IMR-90 (cell line): ENCODE data around the gene CEBPZ. TPM values are rescaled to one million over a fixed set of nuclear protein-coding genes. Genes with fewer than 3 reads are reported as not detected.

Experiments used
- ATAC-seq: fragments of 200-7000 bp; cut with Tn5 transposase; 2 replicates; pipeline ENCODE4 v1.9.1; 2020; ENCODE audit warnings: low read depth, mild to moderate bottlenecking, moderate library complexity
- BruUV-seq: library from RNA; stranded (reverse); fragments of 400-500 nt; replicated peaks from 2 replicates; lab custom pipeline; 2021; lab: Mats Ljungman, UMichigan
- CTCF ChIA-PET: fragments of 300-600 bp; formaldehyde crosslinking; extraction: SDS; loops from one replicate; lab custom pipeline; 2021; ENCODE audit warnings: antibody characterized with exemption; lab: Yijun Ruan, JAX
- POLR2A ChIA-PET: fragments of 300-600 bp; sonication (Branson Sonifier 250); formaldehyde crosslinking; loops from one replicate; lab custom pipeline; 2022; ENCODE audit warnings: antibody characterized with exemption; ENCODE audit not compliant: unreplicated experiment; lab: Charles Lee
- DNase-seq: peaks from one replicate; pipeline ENCODE4 v3.0.0; 2013
- H2AFZ ChIP-seq: replicated peaks from 2 replicates; pipeline ENCODE3; 2013; ENCODE audit warnings: low read length, mild to moderate bottlenecking; ENCODE audit not compliant: poor library complexity
- H2AK5ac ChIP-seq: 2 replicates; pipeline ENCODE4 v1.6.1; 2013; ENCODE audit warnings: low read depth, low read length, inconsistent platforms
- H2AK9ac ChIP-seq: replicated peaks from 2 replicates; pipeline ENCODE3; 2013; ENCODE audit warnings: mild to moderate bottlenecking, low read depth, low read length, moderate library complexity; ENCODE audit not compliant: poor library complexity
- H2BK120ac ChIP-seq: 2 replicates; pipeline ENCODE4 v1.6.1; 2013; ENCODE audit warnings: low read depth, low read length, inconsistent platforms
- H2BK15ac ChIP-seq: 3 replicates; pipeline ENCODE4 v1.6.1; 2013; ENCODE audit warnings: low read depth, low read length, inconsistent platforms
- H2BK20ac ChIP-seq: 2 replicates; pipeline ENCODE4 v1.6.1; 2013; ENCODE audit warnings: low read depth, mild to moderate bottlenecking, inconsistent platforms, low read length, moderate library complexity
- H2BK5ac ChIP-seq: 2 replicates; pipeline ENCODE4 v1.6.1; 2013; ENCODE audit warnings: mild to moderate bottlenecking, low read depth, low read length, inconsistent platforms; ENCODE audit not compliant: poor library complexity, severe bottlenecking
- H3K14ac ChIP-seq: replicated peaks from 2 replicates; pipeline ENCODE4 v1.6.1; 2013; ENCODE audit warnings: low read depth, low read length, inconsistent platforms
- H3K18ac ChIP-seq: 2 replicates; pipeline ENCODE4 v1.6.1; 2013; ENCODE audit warnings: low read depth, low read length, control low read depth
- H3K23ac ChIP-seq: 2 replicates; pipeline ENCODE4 v1.6.1; 2013; ENCODE audit warnings: low read depth, low read length, inconsistent platforms
- H3K27ac ChIP-seq: 2 replicates; pipeline ENCODE4 v1.5.1; 2013; ENCODE audit warnings: mild to moderate bottlenecking, control low read depth, low read length; ENCODE audit not compliant: insufficient read depth
- H3K27me3 ChIP-seq: 2 replicates; pipeline ENCODE4 v1.6.1; 2013; ENCODE audit warnings: low read length; ENCODE audit not compliant: control insufficient read depth, insufficient read depth
- H3K36me3 ChIP-seq: 2 replicates; pipeline ENCODE4 v1.6.1; 2013; ENCODE audit warnings: low read length, mixed read lengths; ENCODE audit not compliant: control insufficient read depth, insufficient read depth
- H3K4ac ChIP-seq: 2 replicates; pipeline ENCODE4 v1.6.1; 2013; ENCODE audit warnings: low read depth, low read length, inconsistent platforms
- H3K4me1 ChIP-seq: 2 replicates; pipeline ENCODE4 v1.6.1; 2013; ENCODE audit warnings: low read length, mixed read lengths; ENCODE audit not compliant: control insufficient read depth, insufficient read depth
- H3K4me2 ChIP-seq: 2 replicates; pipeline ENCODE4 v1.6.1; 2013; ENCODE audit warnings: low read depth, mild to moderate bottlenecking, control low read depth, low read length, moderate library complexity
- H3K4me3 ChIP-seq: 2 replicates; pipeline ENCODE4 v1.5.1; 2013; ENCODE audit warnings: low read depth, mild to moderate bottlenecking, control low read depth, low read length, moderate library complexity; ENCODE audit not compliant: insufficient read depth
- H3K56ac ChIP-seq: 2 replicates; pipeline ENCODE4 v1.6.1; 2013; ENCODE audit warnings: low read length, inconsistent platforms; ENCODE audit not compliant: insufficient read depth; ENCODE audit errors: extremely low read depth
- H3K79me1 ChIP-seq, 2 experiments: 2 replicates each; pipeline ENCODE4 v1.6.1; 2013; ENCODE audit warnings: low read length in 2 of 2, inconsistent platforms in 1 of 2, low read depth in 1 of 2
- H3K9ac ChIP-seq: 2 replicates; pipeline ENCODE4 v1.6.1; 2013; ENCODE audit warnings: low read depth, low read length, control low read depth
- H3K9me1 ChIP-seq: 2 replicates; pipeline ENCODE4 v1.6.1; 2013; ENCODE audit warnings: low read length, inconsistent platforms; ENCODE audit not compliant: insufficient read depth
- H3K9me3 ChIP-seq: 2 replicates; pipeline ENCODE4 v1.6.1; 2013; ENCODE audit warnings: low read length; ENCODE audit not compliant: control insufficient read depth, insufficient read depth
- H4K20me1 ChIP-seq: 2 replicates; pipeline ENCODE4 v1.6.1; 2013; ENCODE audit warnings: low read length, inconsistent platforms; ENCODE audit not compliant: insufficient read depth
- H4K5ac ChIP-seq: 2 replicates; pipeline ENCODE4 v1.6.1; 2013; ENCODE audit warnings: mild to moderate bottlenecking, low read depth, low read length, control low read depth
- H4K8ac ChIP-seq, 2 experiments: 2 replicates each; pipeline ENCODE4 v1.6.1; 2013; ENCODE audit warnings: low read depth in 2 of 2, low read length in 2 of 2, control low read depth in 1 of 2, inconsistent platforms in 1 of 2
- H4K91ac ChIP-seq: 2 replicates; pipeline ENCODE4 v1.6.1; 2013; ENCODE audit warnings: low read depth, low read length, inconsistent platforms; ENCODE audit not compliant: insufficient read depth
- CTCF ChIP-seq: conservative IDR thresholded peaks from 2 replicates; pipeline ENCODE4 v1.5.1; 2012; ENCODE audit warnings: mild to moderate bottlenecking, low read depth, low read length, improper control_type of control experiment
- FOS ChIP-seq: fragments of 150-350 bp; IDR thresholded peaks from 2 replicates; pipeline ENCODE4 v1.6.1; 2016; ENCODE audit warnings: low read depth, low read length
- MAZ ChIP-seq: IDR thresholded peaks from 2 replicates; pipeline ENCODE4 v1.6.1; 2012; ENCODE audit warnings: low read depth, mild to moderate bottlenecking, low read length, improper control_type of control experiment, moderate library complexity, borderline replicate concordance
- NFE2L2 ChIP-seq: fragments of 150-350 bp; IDR thresholded peaks from 2 replicates; pipeline ENCODE4 v1.6.1; 2016; ENCODE audit warnings: low read depth, mild to moderate bottlenecking, low read length
- POLR2A ChIP-seq: IDR thresholded peaks from 2 replicates; pipeline ENCODE4 v1.6.1; 2012; ENCODE audit warnings: mild to moderate bottlenecking, low read depth, low read length
- RAD21 ChIP-seq: IDR thresholded peaks from 2 replicates; pipeline ENCODE4 v1.6.1; 2012; ENCODE audit warnings: low read length, improper control_type of control experiment
- RCOR1 ChIP-seq: IDR thresholded peaks from 2 replicates; pipeline ENCODE4 v1.6.1; 2012; ENCODE audit warnings: mild to moderate bottlenecking, low read length, improper control_type of control experiment; ENCODE audit not compliant: insufficient replicate concordance
- USF2 ChIP-seq: fragments of 150-350 bp; IDR thresholded peaks from 2 replicates; pipeline ENCODE4 v1.6.1; 2017; ENCODE audit warnings: mild to moderate bottlenecking, antibody characterized with exemption, low read length, low read depth
- WGBS, 2 experiments: methylation state at CpG; one replicate each; pipeline versions ENCODE4 v1.1.5 to v1.1.7; 2013; ENCODE audit warnings: missing lambda C conversion rate in 2 of 2; ENCODE audit not compliant: insufficient read length in 1 of 2; ENCODE audit errors: extremely low coverage in 2 of 2; 5-methylcytosine and 5-hydroxymethylcytosine counted together
- dilution Hi-C: fragments of 300-500 bp; cut with HindIII; formaldehyde crosslinking; loops from one replicate; pipeline ENCODE4 v1.14.3; 2018; ENCODE audit warnings: low sequenced_read_pairs; ENCODE audit not compliant: unreplicated experiment
- in situ Hi-C: fragments of 300-500 bp; cut with MboI; formaldehyde crosslinking; loops from 3 replicates; pipeline ENCODE4 v1.14.3; 2019; ENCODE audit warnings: low sequenced_read_pairs, inconsistent platforms, mixed read lengths
- intact Hi-C: fragments of 100-400 bp; cut with micrococcal nuclease; formaldehyde crosslinking; loops from 2 replicates; pipeline ENCODE4 v1.10.0; 2022
- polyA plus RNA-seq, 3 experiments: library from polyadenylated mRNA; depleted of rRNA; stranded (reverse); fragments of >200 nt; gene quantifications; 2 replicates each; pipeline ENCODE4 v1.2.3, GENCODE V29; 2012; ENCODE audit warnings: low replicate concordance in 1 of 3
- total RNA-seq: library from RNA; depleted of rRNA; stranded (reverse); fragments of >200 nt; gene quantifications from 2 replicates; pipeline ENCODE4 v1.2.3, GENCODE V29; 2012

CEBPZ gene
- total and polyA plus RNA-seq, 2 of the 4 experiments (the other 2 are of a cell fraction) = 9.4 to 33.3 TPM

GRCh38 chr2:37201208-37201607 is 30.2 kb downstream of the CEBPZ start:
- H3K9me3 ChIP-seq = peaks cover 3% of the 10 kb centered on the region
- DNase-seq (peak; percentile 55), ATAC-seq (no peak)
- no peak overlapping the region for H3K23ac ChIP-seq
- in situ Hi-C loops = no loop called here
- peaks cover 25 to 55% of the 10 kb centered on the region in 2 experiments for H3K79me1 ChIP-seq
- ChIA-PET CTCF (no interaction called here), POLR2A (no interaction called here)
- H4K20me1 ChIP-seq = peaks cover 11% of the 10 kb centered on the region; the same call in 1 of the 2 replicates
- no peak overlapping the region for H2AFZ ChIP-seq
- H3K14ac ChIP-seq = no peak overlapping the region
- no peak overlapping the region for H3K4me2 ChIP-seq
- H3K4me3 ChIP-seq = no peak overlapping the region
- no peak overlapping the region for H2AK5ac ChIP-seq
- H2BK120ac ChIP-seq = no peak overlapping the region
- H3K9me1 ChIP-seq = peaks cover 4% of the 10 kb centered on the region; the same call in 1 of the 2 replicates
- H3K9ac ChIP-seq = no peak overlapping the region
- no peak overlapping the region for H3K27ac ChIP-seq
- H3K4me1 ChIP-seq = peaks cover 4% of the 10 kb centered on the region; the same call in 1 of the 2 replicates
- TF ChIP-seq RCOR1 = no peak
- no peak for TF ChIP-seq POLR2A
- TF ChIP-seq RAD21 = no peak
- no peak for TF ChIP-seq USF2
- TF ChIP-seq NFE2L2 = no peak
- TF ChIP-seq CTCF = no peak
- no peak for TF ChIP-seq FOS
- no peak for TF ChIP-seq MAZ
- no peak overlapping the region for H4K91ac ChIP-seq
- H4K5ac ChIP-seq = no peak overlapping the region
- H4K8ac ChIP-seq = no peak overlapping the region
- no peak overlapping the region for H3K56ac ChIP-seq
- no peak overlapping the region for H2AK9ac ChIP-seq
- no peaks in the 10 kb centered on the region for H3K27me3 ChIP-seq
- H3K18ac ChIP-seq = no peak overlapping the region
- no peak overlapping the region for H2BK20ac ChIP-seq
- peaks cover 19% of the 10 kb centered on the region for H3K36me3 ChIP-seq
- dilution Hi-C loops = no loop called here
- no TSS peak for BruUV-seq
- no CpG with 5 or more reads among the region's 1 CpG for WGBS, 2 experiments
- intact Hi-C loops = no loop called here
- no peak overlapping the region for H2BK5ac ChIP-seq
- H3K4ac ChIP-seq = no peak overlapping the region
- no peak overlapping the region for H2BK15ac ChIP-seq
